Activated CD4-positive, alpha-beta T cell treated with anti-CD3 and anti-CD28 coated beads, Interleukin-2, Interleukin-6, amounts not matched to agents 100 ng/mL and 50 ng/mL, durations not matched to agents 16 hours and 8 hours (primary cell): ENCODE measurements around the gene CAPN10.

Source experiments
- DNase-seq: peaks from one replicate; pipeline ENCODE4 v3.0.0-alpha.2; 2020

Gene CAPN10

GRCh38 chr2:240642806-240643092, 56.2 kb downstream of the CAPN10 start:
- DNase-seq = no peak

- DNase-seq = no peak
These were observed 56.7 kb downstream of the CAPN10 start for GRCh38 chr2:240643093-240643810.

GRCh38 chr2:240643811-240644150, 57.2 kb downstream of the CAPN10 start:
- no peak for DNase-seq

- DNase-seq = no peak
These were observed 57.7 kb downstream of the CAPN10 start for GRCh38 chr2:240644171-240644651.

GRCh38 chr2:240644859-240645301, 58.3 kb downstream of the CAPN10 start:
- no peak for DNase-seq

- DNase-seq = no peak
These were observed 58.8 kb downstream of the CAPN10 start for GRCh38 chr2:240645346-240645745.

- DNase-seq = no peak
These were observed 59.3 kb downstream of the CAPN10 start for GRCh38 chr2:240645801-240646175.

GRCh38 chr2:240646176-240646899, 59.8 kb downstream of the CAPN10 start:
- peak; percentile 8 for DNase-seq

GRCh38 chr2:240646900-240647502, 60.5 kb downstream of the CAPN10 start:
- no peak for DNase-seq

- DNase-seq = no peak
These were observed 61.1 kb downstream of the CAPN10 start for GRCh38 chr2:240647503-240648154.

GRCh38 chr2:240648155-240648649, 61.7 kb downstream of the CAPN10 start:
- DNase-seq = no peak
